HG03097 (cell line): ENCODE data around the gene HELT.

Source experiments
- ATAC-seq: cut with Tn5 transposase; IDR thresholded peaks from one replicate; pipeline ENCODE4 v1.9.1; 2021; ENCODE audit not compliant: unreplicated experiment, low FRiP score

HELT gene

DNA sequence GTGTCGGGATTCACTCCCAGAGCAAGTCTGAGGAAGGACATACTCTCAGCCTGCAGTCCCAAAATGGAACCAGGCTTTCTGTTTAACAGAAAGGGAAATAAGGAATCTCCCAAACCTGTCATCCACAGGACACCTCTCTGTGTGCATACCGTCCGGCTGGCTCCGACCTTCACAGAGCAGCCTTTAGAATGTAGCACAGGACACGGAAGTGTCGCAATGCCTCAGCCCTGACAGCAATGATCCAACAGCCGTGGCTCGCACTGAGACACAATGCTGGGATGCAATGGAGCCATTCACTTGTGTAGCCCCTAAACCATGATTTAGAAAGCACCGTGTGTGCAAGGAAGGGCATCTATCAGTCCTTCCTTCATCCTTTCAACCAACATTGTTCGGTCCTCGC, 15.5 kb upstream of the HELT start:
- ATAC-seq = no peak

DNA sequence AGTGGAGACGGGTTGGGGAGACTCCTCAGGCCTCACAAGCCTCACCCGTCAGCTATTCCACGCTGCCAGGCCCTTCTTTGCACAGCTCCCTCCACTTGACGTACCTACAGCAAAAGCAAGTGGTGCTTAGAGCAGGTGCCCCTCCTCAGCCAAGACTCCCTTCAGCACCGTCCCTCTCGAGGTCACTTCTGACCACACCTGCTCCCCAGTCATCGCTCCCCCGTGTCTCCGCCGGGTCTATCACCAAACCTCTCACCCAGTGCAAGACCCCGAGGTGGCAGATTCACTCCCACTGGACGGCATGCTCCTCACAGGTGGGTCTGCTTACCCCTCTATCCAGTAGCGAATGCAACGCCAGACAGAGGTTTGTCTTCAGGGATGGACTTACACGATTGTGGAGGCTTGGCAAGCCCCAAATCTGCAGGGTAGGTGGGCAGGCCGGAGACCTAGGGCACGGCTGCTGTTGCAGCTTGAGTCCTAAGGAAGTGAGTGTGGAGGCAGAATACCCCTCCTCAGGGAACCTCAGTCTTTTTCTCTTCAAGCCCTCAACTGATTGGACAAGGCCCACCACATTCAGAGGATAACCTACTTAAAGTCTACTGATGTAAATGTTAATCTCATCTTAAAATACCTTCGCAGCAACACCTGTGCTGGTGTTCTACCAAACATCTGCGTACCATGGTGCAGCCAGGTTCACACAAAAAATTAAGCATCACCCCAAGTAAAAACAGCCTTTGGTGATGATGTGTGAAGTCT, 14.5 kb upstream of the HELT start:
- ATAC-seq = no peak

DNA sequence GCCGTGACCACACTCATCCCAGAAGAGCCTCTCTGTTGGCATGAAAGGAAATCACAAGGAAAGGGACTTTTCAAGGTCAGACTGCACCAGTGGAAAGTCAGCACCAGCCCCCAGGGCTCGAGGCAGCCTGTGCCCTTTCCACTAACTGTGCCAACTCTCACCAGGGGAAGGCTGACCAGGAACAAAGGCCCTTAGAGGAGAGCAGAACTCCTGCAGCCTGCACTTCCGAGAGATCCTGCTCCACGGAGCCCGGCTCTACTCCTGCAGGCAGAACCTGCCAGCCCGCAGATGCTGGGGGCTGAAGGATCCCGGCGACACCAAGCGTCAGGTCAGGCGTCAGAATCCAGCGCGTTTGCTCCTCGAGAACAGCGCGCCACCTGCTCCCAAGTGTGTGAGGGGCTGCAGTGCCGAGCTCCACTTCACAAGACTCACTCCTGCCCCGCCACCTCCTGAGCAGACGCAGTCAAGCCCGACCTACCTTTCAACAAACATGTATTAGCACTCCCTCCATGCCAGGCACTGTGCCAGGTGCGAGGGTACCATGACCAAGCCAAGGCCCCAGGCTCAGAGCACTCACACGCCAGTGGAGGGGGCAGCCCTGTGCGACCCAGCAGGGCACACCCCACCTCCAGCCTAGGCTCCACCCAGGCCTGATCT, 13.6 kb upstream of the HELT start:
- ATAC-seq = peak; percentile 19

DNA sequence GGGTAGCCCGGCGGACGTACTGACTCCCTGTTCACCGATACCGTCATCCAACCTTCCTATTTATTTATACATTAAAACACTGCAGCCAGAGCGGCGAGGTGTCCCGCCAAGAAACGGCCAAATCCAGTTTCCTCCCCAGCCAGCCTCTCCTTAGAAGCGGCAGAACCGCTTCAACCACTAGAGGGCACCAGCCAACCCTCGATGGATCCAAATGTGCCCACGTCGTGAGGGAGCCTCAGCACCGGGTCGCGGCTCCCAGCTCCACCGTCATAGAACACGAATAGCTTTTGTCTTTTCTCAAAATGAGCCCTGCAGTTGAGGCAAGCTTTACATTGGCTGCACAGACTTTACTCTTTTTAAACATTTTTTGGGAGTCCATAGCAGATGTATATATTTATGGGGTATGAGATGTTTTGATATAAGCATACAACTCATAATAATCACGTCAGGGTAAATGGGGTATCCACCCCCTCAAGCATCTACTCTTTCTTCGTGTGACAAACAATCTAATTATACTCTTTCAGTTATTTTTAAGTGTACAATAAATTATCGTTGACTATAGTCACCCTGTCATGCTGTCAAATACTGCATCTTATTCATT, 13.0 kb upstream of the HELT start:
- peak; percentile 84 for ATAC-seq

DNA sequence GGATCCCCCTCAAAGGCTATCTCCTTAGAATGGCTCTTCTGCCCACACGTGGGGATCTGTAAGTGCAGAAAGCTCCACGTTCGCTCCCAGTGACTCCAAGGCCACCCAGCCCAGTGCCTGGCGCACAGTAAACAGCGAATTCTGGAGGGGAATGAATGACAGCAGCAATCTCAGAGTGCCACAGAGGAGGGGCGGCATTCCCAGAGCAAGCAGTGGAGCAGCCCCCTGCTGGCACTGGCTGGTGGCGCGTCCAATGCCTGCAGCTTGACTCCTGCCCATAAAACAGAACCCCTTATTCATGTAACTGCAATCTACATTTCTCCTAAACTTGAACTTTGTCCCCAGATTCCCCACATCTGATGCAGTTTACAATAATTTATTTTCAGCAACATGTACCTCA, 6.9 kb upstream of the HELT start:
- ATAC-seq = no peak

DNA sequence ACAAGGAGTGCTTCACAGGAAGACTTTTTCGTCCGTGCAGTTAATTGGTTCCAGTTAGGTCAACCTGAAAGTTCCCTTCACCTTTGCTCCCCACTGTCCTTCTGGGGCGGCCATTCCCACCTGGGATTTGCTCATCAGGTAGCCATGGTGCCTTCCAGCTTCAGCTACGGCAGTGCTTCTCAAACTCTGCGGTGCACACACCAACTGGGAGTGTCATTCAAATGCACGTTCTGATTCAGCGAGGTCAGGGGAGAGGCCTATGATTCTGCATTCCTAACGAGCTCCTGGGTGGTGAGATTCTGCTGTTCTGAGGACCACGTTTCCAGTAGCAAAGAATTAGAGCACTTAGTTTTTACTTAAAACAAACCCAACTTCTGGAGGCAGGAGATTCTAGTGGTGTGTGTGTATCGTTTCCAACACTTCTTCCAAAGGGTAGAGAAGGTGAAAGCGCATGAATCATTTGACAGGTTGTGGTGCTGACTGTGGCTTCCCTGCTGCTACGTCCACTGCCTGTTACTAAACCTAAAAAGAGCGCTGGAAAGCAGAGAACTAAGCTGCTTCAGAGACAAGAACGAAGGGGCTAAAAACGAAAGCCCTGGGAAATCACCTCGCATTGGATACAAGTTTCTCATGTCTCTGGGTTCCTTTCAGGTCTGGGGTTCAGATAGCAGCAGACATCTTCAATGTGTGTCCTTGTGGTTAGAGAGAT, 4.7 kb upstream of the HELT start:
- ATAC-seq = no peak

DNA sequence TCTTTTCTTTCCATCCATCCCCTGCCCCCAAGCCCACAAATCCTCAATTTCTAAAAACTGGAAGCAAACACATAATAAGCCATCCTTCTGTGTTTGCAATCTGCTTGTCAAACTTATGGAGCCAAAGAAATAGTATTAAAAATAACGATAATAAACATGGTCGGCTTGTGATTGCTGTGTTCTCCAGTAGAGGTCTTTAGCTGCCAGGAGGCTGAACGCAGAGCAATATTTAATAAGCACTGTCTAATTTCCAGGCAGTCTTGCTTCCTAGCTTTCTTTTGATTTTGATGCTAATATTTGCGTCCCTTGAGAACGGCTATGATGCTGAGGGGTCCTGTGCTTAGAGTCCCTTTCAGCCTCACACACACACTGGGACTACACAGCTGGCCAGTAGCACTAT, 3.2 kb upstream of the HELT start:
- ATAC-seq = no peak

DNA sequence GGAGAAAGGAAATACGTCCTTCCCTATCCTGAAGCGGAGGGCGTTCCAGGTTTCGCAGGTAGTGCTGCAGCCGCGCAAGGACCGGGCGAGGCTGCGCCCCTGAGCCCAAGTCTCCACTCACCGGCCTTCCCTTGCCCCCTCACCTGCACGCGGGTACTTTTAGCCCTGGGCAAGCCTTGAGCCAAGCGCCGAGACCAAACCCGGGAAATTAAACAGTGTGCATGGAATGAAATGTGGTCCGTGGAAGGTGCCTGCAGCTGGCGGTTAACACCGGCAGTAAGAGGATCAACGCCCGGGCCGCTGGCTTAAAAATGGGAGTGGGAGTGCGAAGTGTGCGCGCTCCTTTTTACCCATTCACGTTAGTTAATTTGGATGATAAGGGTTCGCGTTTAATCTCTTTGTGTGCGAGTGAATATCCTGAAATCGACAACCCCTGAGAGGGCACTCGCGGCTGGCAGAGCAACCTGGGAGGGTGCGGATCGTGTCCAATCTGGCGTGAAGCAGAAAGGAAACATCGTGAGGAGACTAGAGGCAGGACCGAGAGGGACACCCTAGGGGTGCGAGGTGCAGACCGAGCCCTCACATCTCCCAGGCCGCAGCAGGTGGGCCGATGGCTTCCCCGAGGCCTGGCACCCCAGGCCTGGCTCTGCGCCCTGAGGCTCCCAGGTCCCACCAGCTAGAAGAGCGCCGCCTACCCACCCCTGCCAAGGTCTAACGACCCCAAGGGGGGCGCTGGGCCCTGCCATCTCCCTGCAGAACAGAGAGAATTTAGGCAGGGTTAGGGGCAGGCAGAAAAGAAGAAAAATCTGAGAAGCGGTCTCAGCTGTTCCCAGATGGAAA, 2.0 kb upstream of the HELT start:
- no peak for ATAC-seq

DNA sequence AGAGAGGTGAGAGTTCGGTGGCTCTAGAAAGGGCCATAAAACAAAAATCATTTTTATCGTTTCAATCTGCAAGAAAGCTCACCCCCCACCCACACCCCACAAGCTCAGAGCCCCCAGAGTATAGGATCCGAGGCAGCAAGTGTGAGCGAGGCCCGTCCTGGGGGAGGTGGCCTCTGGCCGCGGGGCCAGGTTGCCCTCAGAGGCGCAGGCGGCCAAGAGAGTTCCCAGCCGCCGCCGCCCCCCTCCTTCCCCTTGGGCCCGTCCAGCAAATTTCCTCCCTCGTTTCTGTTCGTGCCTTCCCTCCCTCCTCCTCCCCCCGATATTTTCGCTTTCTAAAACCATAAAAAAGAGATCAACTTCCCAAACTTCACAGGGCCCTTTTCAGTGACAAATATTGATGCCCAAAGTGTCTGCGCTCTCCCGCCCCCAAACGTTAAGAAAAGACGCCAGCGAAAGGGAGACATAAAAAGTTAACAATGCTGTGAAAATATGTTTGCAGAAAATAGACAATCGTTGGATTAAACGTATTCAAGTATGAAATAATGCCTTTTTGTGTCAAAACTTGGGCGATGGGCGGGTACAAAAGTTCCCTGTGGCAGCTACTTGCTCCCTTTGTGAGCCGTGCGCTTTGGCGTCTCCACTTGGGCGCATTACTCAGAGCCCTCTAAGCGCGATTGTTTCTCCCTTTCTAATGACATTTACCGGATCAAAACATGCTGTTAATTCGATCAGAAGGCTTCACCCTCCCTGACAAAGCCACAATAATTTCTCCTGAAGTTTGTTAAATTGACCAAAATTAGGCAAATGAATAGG, 1.1 kb upstream of the HELT start:
- no peak for ATAC-seq

DNA sequence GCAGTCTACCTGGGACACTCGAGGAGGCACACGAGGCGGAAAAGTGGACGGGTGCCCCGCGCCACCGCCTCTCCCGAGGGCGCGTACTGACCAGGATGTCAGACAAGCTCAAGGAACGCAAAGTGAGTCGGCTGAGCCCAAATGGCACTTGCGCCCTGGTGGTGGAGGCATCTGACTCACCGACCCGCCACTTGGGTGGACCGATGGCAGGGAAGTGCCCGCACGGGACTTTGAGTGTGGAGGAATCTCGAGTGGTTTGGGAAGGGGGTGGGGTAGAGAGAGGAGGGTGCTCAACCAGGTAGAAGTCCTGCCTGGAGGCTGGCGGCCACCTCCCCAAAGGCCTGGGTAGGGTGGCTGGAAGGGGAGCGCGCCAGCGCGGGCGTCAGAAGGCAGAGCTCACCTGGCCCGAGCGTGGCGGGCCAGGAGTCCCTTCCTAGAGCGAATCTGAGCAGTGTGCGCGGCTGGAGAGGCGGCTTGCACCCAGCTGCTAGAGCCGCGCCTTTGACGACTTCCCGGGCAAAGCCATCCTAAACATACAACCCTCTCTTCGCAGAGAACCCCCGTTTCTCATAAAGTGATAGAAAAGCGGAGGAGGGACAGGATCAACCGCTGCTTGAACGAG, 655 bp downstream of the HELT start:
- no peak for ATAC-seq

DNA sequence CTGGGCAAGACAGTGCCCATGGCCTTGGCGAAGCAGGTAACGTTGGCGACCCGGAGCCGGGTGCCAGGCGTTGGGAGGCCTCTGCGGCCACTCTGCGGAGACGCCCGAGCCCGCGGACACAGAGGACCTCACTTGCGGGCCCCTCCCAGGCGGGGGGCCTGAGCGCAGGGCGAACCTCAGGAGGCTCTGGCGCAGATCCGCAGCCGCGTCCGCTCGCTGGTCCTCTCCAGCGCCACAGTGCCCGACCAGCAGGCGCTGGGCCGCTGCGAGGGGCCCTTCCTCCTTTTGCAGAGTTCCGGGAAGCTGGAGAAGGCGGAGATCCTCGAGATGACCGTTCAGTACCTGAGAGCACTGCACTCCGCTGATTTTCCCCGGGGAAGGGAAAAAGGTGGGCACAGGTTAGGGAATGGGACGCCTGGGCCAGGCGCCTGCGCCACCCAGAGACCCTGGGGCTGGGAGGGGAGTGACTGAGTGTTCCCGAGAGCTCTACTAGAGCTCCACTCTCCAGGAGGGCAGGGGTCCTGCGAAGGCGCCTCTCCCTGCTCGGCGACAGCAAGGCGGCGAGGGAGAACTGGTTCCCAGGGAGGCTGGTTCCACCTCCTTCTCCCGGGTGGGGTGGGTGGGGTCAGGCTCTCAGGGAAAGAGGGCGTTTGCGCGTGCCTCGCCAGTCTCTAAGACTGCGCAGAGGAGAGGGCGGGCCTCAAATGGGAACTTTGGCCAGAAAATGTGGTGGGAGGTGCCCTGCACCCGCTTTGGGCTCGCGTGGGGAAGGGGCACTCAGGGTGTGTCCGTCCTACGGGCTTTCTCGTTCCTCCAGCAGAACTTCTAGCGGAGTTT, 1.4 kb downstream of the HELT start:
- ATAC-seq = no peak

DNA sequence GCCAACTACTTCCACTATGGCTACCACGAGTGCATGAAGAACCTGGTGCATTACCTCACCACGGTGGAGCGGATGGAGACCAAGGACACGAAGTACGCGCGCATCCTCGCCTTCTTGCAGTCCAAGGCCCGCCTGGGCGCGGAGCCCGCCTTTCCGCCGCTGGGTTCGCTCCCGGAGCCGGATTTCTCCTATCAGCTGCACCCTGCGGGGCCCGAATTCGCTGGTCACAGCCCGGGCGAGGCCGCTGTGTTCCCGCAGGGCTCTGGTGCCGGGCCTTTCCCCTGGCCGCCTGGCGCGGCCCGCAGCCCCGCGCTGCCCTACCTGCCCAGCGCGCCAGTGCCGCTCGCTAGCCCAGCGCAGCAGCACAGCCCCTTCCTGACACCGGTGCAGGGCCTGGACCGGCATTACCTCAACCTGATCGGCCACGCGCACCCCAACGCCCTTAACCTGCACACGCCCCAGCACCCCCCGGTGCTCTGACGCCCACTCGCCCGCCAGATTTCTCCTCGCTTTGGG, 2.1 kb downstream of the HELT start:
- no peak for ATAC-seq

DNA sequence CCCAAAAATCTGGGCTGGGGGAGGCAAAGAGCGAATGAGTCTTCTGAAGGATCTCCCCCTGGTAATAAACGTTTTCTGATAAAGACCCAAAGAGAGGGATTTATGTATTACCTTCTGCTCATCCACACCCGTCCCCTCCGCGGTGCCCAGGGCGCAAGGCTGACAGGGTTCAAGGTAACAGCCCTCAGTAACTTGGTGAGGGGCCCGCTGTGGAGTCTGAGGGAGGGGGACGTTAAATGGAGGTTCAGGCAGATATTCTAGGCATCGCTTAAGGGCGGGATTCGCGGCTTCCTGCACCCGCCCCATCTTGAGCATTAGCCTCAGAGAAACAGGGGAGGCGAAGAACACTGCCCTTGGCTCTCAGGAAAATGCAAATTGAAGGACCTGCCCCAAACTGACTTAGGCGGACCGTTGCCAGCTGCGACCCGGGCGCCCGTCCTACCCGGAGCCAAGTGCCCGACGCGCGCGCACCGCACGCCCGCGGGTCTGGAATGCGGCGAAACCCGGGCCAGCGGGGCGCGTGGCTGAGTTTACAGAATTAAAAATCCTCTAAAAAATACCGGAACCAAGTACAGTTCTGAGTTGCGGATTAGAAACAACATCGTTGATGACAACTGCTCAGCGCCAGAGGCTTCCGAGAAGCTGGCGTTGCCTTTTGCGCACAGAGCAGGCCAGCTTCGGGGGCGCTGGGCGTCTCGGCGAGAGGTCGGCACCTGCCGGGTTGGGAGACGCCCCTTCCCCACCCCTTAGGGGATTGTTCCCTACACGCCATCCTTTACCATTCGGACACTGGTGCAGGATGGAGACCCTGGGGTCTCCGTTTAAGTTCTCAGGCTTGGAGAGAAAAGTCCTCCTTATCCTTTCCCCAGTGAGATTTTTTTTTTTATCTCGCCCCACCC, 2.8 kb downstream of the HELT start:
- ATAC-seq = no peak

DNA sequence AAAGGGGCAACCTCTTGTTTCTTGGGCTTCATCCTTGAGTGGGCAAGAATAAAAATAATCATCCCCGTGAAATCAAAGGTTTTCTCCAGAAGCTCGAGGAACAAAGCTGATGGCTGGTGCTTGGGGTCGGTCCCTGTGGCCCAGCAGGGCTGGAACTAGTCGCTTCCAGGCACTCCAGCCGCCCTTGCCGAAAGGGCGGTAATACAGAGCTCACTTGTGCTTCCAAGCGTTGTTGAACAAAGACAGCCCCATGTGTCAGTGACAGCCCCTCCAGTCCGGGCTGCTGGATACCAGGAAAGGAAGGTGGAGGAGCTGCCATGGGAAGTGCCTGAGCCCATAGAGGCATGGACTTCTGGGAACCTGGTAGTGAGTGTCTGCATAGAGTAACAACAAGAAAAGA, 5.2 kb downstream of the HELT start:
- no peak for ATAC-seq

DNA sequence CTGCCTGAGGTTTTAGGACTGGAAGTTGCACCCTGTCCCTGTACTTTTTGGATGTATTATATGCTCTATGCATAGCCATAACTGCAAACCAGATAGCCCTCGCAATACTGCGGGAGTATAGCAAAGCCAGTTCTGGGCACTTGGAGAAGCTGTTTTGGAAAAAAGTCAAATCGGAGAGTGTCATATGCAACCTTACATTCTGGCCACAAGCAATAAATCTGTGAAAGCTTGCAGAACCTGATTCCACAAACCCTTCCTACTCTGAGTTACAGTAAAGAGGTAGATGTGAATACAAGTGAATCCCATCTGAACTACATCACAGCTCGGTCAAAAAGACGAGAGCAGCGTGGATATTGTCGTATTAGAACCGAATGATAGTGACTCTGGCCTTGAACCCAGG, 10.3 kb downstream of the HELT start:
- no peak for ATAC-seq

DNA sequence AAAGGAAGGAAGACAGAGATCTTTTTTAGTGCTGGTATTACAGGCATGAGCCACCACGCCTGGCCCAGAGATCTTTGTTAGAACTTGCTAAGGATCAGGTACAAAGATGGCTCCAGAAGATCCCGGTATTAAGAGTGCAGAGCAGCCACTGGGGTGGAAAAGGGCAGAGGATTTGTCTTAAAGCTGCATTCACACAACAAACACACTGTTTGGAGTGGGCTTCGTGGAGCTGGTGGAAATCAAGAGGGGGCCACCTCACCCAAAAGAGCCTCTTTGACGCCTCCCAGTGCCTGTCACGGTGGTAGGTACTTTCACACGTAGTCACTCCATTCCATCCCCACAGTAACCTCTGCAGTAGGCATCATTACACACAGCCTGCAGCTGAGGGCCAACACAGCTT, 13.3 kb downstream of the HELT start:
- no peak for ATAC-seq

DNA sequence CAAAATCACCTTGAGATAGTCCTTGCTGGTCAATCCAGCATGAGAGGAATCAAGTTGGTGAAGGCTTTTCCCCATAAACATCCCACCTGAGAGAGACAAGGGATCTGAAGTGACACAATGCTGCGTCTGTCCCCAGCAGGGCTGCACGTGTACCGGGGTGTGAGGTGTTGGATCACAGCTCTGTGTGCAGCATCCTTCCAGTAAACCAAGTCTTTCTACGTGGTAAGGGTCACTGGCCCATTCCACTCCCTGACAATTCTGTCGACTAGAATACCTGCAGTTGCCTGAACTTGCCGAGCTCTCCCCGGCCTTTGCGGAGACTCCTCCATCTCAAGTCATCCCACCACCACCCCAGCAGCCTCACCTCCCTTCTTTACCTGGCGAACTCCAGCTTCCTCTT, 14.8 kb downstream of the HELT start:
- no peak for ATAC-seq
